ENCODE results near the gene RALY. TPM values are rescaled to one million over a fixed set of nuclear protein-coding genes. Genes with fewer than 3 reads are reported as not detected.

The RALY gene
- total and polyA plus RNA-seq, 2 donors (not counting 3 experiments of a cell fraction or from before 2014, with no cell fraction given) = 142 to 146 TPM

GRCh38 chr20:34123309-34123708 lies 129.6 kb downstream of the RALY start:
- intact Hi-C loops (cut with micrococcal nuclease) = no loop called here

More at GRCh38 chr20:34123309-34123708, 129.6 kb downstream of the RALY start:
- DNase-seq (ENCODE audit: low read depth, low spot score) (no peak), FAIRE-seq (no peak)
- ChIA-PET POLR2A (no interaction called here), CTCF (no interaction called here)
- TF ChIP-seq JUN (IDR thresholded peaks at IDR 0.05; ENCODE audit: borderline replicate concordance, insufficient read depth, insufficient read length, low read depth) = no peak
- no peak for TF ChIP-seq MAX (IDR thresholded peaks at IDR 0.05; ENCODE audit: insufficient read depth, insufficient read length)
- no peak for TF ChIP-seq MYC (IDR thresholded peaks at IDR 0.05; ENCODE audit: low read depth, low read length)
- TF ChIP-seq GATA2 (IDR thresholded peaks at IDR 0.05; ENCODE audit: insufficient read depth, insufficient read length, low read depth, low read length) = no peak
- TF ChIP-seq FOS (IDR thresholded peaks at IDR 0.05; ENCODE audit: borderline replicate concordance, insufficient read depth, low read length) = no peak
- no peak for TF ChIP-seq EZH2 (IDR thresholded peaks at IDR 0.05; ENCODE audit: borderline replicate concordance, low read depth, low read length, severe bottlenecking)
- no peak for TF ChIP-seq POLR2AphosphoS5 (IDR thresholded peaks at IDR 0.05; ENCODE audit: insufficient read depth, low read depth, low read length)
- no peak for TF ChIP-seq POLR2A (IDR thresholded peaks at IDR 0.05; ENCODE audit: low read depth, low read length)
- TF ChIP-seq, protein P1, sequence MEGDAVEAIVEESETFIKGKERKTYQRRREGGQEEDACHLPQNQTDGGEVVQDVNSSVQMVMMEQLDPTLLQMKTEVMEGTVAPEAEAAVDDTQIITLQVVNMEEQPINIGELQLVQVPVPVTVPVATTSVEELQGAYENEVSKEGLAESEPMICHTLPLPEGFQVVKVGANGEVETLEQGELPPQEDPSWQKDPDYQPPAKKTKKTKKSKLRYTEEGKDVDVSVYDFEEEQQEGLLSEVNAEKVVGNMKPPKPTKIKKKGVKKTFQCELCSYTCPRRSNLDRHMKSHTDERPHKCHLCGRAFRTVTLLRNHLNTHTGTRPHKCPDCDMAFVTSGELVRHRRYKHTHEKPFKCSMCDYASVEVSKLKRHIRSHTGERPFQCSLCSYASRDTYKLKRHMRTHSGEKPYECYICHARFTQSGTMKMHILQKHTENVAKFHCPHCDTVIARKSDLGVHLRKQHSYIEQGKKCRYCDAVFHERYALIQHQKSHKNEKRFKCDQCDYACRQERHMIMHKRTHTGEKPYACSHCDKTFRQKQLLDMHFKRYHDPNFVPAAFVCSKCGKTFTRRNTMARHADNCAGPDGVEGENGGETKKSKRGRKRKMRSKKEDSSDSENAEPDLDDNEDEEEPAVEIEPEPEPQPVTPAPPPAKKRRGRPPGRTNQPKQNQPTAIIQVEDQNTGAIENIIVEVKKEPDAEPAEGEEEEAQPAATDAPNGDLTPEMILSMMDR (IDR thresholded peaks at IDR 0.05; ENCODE audit: extremely low read depth in 1 of 2, insufficient read depth in 1 of 2, low read depth in 1 of 2, low read length in 2 of 2) = no peak
- Histone ChIP-seq H3K9me3 (replicated peaks; ENCODE audit: control insufficient read depth, insufficient read depth, low read length) (no peaks in the 10 kb centered on the region), H3K36me3 (ENCODE audit: control insufficient read depth in 2 of 2, extremely low read depth in 1 of 2, insufficient read depth in 2 of 2, low read length in 2 of 2) (no peaks in the 10 kb centered on the region), H3K79me2 (ENCODE audit: control insufficient read depth, insufficient read depth, low read length) (no peaks in the 10 kb centered on the region), H3K4me3 (replicated peaks in 1 of 3; ENCODE audit: insufficient read depth in 1 of 3, low read depth in 1 of 3, low read length in 3 of 3) (no peak overlapping the region), H3K4me1 (ENCODE audit: control insufficient read depth, extremely low read depth, insufficient read depth, low read length) (peaks cover 10% of the 10 kb centered on the region), H3K9ac (replicated peaks; ENCODE audit: extremely low read depth, insufficient read depth, low read length) (no peak overlapping the region), H3K27ac (ENCODE audit: insufficient read depth, low read depth, low read length) (no peak overlapping the region), H3K4me2 (ENCODE audit: insufficient read depth, low read length) (no peak overlapping the region), H4K20me1 (replicated peaks; ENCODE audit: control insufficient read depth, extremely low read depth, insufficient read depth, low read length) (no peaks in the 10 kb centered on the region), H3K27me3 (ENCODE audit: control insufficient read depth in 2 of 2, insufficient read depth in 2 of 2, low read length in 2 of 2) (peaks cover 0 to 7% of the 10 kb centered on the region in 2 experiments), H3K9me1 (replicated peaks; ENCODE audit: control insufficient read depth, extremely low read depth, insufficient read depth, low read length) (no peaks in the 10 kb centered on the region), H2AFZ (ENCODE audit: low read depth, low read length) (no peak overlapping the region)
- dilution Hi-C loops (cut with MboI; ENCODE audit: extremely low pct_ligation_motif_present, low sequenced_read_pairs) = no loop called here
- BruUV-seq (replicated peaks) = no TSS peak

Measured in endothelial cell of umbilical vein (primary cell).